ENCODE results near the gene C1R.

DNA sequence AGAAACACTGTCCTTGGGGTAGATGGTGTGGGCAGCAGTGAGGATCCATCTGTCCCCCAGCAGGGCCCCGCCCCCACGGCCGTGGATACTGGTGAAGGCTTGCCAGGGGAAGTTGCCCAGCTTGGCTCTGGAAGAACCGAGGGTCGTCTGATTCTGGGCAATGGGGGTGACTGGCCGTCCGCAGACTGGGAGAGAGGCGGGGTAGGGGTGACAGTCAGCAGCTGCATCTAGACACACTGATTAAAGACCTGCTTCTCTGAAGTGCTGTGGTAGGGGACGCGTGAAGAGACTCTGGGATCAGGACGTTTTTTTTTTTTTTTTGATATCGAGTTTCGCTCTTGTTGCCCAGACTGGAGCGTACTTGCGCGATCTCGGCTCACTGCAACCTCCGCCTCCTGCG lies 4.7 kb upstream of the C1R start:
- TF ChIP-seq YY1 (IDR thresholded peaks at IDR 0.05; ENCODE audit: insufficient read depth, insufficient read length), result no peak
- TF ChIP-seq ZNF274 (IDR thresholded peaks at IDR 0.05; ENCODE audit: low read depth, low read length), result no peak

Measured in NT2/D1 (cell line).